ENCODE measurements around the gene ATG9A.
"Not testable (repeated sequence)": the region's sequence is repeated elsewhere in the genome, so short reads cannot be mapped to it uniquely, and the experiment has no call there.

Gene ATG9A

GRCh38 chr2:219205981-219206327 is 23.5 kb downstream of the ATG9A start:
- DNase-seq (ENCODE audit: low read depth, low spot score) = no peak

DNA sequence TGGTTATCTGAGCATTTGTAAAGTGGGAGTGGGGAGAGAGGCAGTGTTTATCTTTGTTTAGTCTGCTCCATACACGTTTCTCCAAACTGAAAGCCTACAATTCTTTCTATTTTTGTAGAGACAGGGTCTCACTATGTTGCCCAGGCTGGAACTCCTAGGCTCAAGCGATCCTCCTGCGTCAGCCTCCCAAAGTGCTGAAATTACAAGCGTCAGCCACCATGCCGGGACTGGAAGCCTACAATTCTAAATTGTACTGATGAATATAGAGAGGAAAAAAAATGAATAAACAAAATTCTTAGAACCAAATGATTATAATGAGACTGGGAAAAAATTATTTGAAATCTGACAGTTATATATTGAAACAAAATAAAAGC is 24.3 kb downstream of the ATG9A start:
- DNase-seq (ENCODE audit: low read depth, low spot score) = no peak

GRCh38 chr2:219204425-219205164 is 24.8 kb downstream of the ATG9A start:
- DNase-seq (ENCODE audit: low read depth, low spot score) = no peak

GRCh38 chr2:219201331-219201730 is 28.1 kb downstream of the ATG9A start:
- not testable (repeated sequence) for DNase-seq (ENCODE audit: low read depth, low spot score)

GRCh38 chr2:219200502-219201326 is 28.7 kb downstream of the ATG9A start:
- DNase-seq (ENCODE audit: low read depth, low spot score) = not testable (repeated sequence)

DNA sequence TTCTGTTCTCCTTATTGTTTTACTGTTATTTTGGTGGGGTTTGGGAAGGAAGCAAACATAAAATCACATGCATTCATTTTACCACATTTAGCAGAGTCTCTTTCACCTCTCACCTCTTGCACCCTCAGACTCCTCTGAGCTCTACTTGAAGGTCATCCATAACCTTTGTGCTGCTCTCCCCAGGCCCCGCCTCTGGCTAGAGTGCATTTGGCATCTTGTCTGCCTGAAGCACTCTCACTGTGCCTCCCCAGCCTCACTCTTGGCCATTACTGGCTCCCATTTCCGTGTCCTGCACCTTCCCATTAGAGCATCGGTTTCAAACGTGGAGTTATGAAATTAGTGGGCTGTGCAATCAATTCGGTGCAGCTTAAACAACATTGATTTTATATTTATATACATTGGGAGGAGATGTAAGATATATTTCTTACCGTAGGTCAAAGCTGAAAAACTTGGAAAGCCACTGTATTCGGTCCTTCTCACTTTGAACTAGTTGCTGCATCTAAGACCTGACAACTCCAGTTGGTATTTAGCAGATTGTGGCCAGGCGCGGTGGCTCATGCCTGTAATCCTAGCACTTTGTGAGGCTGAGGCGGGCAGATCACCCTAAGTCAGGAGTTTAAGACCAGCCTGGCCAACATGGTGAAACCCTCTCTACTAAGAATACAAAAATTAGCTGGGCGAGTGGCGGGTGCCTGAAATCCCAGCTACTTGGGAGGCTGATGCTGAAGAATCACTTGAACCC is 29.8 kb downstream of the ATG9A start:
- no peak for DNase-seq (ENCODE audit: low read depth, low spot score)

DNA sequence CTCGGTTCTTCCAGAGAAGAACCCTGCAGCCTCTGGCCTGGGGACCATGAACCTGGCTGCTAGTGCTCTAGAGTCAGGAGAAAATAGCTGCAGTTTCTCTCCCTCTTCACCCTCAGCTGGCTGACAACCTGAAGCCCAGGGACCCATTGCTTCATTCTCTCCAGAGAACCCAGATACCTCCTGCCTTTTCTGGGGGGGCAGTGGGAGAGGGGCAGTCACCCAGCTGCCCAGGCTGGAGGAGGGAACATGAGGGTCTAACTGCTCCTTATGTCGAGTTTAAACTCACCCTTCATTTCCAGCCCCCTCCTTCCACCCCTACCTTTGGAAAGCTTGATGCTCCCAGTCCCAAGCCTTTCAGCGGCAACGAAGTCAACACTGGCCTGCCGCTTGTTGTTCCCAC is 30.5 kb downstream of the ATG9A start:
- DNase-seq (ENCODE audit: low read depth, low spot score) = no peak

GRCh38 chr2:219197388-219197787 is 32.0 kb downstream of the ATG9A start:
- DNase-seq (ENCODE audit: low read depth, low spot score) = no peak

DNA sequence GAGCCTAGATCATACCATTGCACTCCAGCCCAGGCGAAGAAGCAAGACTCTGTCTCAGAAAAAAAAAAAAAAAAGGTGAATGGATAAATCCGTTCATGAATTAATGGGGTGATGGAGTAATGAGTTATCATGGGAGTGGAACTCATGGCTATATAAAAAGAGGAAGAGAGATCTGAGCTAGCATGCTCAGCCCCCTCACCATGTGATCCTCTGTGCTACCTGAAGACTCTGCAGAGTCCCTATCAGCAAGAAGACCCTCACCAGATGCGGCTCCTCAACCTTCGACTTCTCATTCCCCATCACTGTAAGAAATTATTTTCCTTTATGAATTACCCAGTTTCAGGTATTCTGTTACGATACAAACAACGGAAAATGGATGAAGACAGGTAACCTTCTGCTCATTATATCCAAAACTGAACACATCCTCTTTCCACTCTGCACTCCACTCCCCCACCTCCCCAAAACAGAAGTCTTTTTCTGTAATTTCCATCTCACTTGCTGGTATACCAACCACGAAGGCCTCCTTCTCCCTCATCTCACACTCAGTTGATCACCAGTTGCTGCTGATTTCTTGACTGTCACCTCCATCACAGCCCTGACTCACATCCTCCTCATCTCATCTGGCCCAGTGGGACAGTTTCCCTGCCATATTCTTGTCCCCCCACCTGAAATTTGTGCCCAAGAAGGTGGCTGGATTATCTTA is 42.5 kb downstream of the ATG9A start:
- no peak for DNase-seq (ENCODE audit: low read depth, low spot score)

GRCh38 chr2:219184121-219184520 is 45.3 kb downstream of the ATG9A start:
- DNase-seq (ENCODE audit: low read depth, low spot score) = no peak

- DNase-seq (ENCODE audit: low read depth, low spot score) = no peak
These were observed 46.2 kb downstream of the ATG9A start for GRCh38 chr2:219183151-219183772.

DNA sequence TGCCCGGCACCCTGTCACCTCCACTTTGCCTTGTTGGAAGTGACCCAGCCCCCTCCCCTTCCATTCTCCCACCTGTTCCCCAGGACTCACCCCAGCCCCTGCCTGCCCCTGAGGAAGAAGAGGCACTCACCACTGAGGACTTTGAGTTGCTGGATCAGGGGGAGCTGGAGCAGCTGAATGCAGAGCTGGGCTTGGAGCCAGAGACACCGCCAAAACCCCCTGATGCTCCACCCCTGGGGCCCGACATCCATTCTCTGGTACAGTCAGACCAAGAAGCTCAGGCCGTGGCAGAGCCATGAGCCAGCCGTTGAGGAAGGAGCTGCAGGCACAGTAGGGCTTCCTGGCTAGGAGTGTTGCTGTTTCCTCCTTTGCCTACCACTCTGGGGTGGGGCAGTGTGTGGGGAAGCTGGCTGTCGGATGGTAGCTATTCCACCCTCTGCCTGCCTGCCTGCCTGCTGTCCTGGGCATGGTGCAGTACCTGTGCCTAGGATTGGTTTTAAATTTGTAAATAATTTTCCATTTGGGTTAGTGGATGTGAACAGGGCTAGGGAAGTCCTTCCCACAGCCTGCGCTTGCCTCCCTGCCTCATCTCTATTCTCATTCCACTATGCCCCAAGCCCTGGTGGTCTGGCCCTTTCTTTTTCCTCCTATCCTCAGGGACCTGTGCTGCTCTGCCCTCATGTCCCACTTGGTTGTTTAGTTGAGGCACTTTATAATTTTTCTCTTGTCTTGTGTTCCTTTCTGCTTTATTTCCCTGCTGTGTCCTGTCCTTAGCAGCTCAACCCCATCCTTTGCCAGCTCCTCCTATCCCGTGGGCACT is 46.9 kb downstream of the ATG9A start:
- DNase-seq (ENCODE audit: low read depth, low spot score) = no peak

DNA sequence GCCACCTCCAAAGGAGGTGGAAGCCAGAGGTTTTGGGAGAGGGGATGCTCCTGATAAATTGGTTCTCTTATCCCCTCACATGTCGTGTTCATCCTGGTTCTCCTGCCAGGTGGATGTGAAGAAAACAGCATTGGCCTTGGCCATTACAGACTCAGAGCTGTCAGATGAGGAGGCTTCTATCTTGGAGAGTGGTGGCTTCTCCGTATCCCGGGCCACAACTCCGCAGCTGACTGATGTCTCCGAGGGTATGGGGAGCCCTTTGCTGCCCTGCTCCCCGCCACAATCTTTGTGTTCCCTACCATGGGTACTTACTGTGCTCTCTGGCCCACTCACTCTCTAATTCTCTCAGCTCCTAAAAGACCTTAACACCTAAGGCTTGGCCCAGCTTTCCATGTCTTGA is 47.9 kb downstream of the ATG9A start:
- no peak for DNase-seq (ENCODE audit: low read depth, low spot score)

DNA sequence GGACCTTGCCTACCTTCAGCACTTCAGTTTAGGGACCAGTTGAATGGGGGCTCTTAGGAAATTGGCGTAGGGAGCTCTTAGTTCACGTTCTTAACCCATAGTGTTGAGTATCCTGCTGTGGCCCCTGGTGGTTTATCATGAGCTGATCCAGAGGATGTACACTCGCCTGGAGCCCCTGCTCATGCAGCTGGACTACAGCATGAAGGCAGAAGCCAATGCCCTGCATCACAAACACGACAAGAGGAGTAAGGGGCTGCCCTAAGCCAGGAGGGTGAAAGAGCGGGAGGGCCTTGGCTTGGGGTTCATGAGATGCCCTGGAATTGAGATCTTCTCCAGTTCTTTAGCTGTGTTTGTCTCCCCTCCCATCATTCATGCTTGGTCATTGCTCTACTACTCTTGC is 48.5 kb downstream of the ATG9A start:
- DNase-seq (ENCODE audit: low read depth, low spot score) = no peak

GRCh38 chr2:219179601-219180465 is 49.6 kb downstream of the ATG9A start:
- no peak for DNase-seq (ENCODE audit: low read depth, low spot score)

GRCh38 chr2:219178377-219179175 is 50.9 kb downstream of the ATG9A start:
- DNase-seq (ENCODE audit: low read depth, low spot score) = no peak

DNA sequence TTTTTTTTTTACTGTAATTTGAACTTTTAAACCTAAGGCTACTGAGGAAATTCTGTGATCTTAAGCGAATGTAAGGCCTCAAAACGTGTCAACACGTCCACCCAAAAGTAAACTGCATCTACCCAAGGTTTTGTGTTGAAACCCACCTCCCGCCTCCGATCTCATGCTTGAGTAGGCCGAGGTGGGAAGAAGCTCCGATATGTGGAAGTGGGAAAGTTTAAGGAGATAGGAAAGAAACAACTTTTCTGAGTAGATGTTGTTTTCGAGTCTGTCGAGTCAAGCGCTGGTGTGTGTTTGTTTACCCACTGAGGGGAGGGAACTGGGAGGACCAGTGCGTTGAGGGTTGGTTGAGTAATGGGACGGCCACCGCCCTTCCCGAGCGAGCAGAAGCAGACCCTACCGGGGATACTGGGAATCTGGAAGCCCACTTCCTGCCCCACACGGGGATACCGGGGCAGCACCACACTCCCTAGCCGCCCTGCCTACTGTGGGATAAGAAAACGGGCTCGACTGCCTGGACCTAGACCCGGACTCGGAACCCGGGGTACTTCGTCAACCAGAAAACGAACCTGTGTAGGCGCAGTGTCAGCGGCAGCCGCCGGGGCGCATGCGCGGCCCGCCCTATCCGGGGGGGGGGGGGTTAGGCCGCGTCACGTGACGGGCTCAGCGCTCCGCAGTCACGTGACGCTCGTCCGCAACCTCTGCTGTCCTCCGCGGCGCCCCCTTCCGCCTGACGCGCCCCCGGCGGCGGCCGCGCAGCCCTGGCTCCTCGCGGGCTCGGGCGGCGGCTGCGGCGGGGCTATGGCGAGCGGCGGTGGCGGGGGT is 51.7 kb downstream of the ATG9A start, which contains the start of gene RETREG2:
Gene RETREG2, plus strand, starts transcription at position 724 of the 825 bp plus-strand sequence. Its CDS starts 78 bp downstream, at position 802.
- no peak for DNase-seq (ENCODE audit: low read depth, low spot score)
